Measurements from ENCODE around the gene CENPV. TPM values are rescaled to one million over a fixed set of nuclear protein-coding genes. Genes with fewer than 3 reads are reported as not detected.
A peak's percentile ranks its signal among the peaks of the same experiment; 100 is the strongest.
"Not testable (repeated sequence)": the region's sequence is repeated elsewhere in the genome, so short reads cannot be mapped to it uniquely, and the experiment has no call there.

The CENPV gene
- total and polyA plus RNA-seq, 2 of the 13 experiments (the other 11 are each of a cell fraction or from before 2014, with no cell fraction given): 193 to 292 TPM

DNA sequence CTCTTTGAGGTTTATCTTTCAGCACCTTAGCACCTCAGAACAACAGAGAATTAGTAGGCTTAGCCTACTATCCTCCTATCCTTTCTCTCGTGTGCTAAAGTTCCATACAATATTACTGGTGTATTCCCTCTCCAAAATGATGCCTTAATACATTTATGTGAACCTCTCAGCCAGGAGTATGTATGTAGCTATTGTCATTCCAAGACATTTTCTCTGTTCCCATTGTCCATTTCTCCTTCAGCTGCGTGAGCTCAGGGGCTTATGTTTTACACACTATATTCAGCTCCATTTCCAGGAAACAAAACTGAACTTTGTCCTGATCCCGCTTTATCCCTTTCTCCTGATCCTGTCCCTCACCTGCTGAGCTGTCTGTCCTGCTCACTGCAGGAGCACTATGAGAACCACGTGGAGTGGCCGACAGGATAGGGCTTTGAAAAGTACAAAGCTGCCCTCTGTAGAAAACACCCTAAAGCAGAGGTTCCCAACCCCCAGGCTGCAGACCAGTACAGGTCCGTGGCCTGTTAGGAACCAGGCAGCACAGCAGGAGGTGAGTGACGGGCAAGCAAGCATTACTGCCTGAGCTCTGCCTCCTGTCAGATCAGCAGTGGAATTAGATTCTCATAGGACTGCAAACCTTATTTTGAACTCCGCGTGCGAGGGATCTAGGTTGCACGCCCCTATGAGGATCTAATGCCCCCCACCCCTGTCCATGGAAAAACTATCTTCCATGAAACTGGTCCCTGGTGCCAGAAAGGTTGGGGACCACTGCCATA, 55.7 kb downstream of the CENPV start (continued):
- TF ChIP-seq, protein P1, sequence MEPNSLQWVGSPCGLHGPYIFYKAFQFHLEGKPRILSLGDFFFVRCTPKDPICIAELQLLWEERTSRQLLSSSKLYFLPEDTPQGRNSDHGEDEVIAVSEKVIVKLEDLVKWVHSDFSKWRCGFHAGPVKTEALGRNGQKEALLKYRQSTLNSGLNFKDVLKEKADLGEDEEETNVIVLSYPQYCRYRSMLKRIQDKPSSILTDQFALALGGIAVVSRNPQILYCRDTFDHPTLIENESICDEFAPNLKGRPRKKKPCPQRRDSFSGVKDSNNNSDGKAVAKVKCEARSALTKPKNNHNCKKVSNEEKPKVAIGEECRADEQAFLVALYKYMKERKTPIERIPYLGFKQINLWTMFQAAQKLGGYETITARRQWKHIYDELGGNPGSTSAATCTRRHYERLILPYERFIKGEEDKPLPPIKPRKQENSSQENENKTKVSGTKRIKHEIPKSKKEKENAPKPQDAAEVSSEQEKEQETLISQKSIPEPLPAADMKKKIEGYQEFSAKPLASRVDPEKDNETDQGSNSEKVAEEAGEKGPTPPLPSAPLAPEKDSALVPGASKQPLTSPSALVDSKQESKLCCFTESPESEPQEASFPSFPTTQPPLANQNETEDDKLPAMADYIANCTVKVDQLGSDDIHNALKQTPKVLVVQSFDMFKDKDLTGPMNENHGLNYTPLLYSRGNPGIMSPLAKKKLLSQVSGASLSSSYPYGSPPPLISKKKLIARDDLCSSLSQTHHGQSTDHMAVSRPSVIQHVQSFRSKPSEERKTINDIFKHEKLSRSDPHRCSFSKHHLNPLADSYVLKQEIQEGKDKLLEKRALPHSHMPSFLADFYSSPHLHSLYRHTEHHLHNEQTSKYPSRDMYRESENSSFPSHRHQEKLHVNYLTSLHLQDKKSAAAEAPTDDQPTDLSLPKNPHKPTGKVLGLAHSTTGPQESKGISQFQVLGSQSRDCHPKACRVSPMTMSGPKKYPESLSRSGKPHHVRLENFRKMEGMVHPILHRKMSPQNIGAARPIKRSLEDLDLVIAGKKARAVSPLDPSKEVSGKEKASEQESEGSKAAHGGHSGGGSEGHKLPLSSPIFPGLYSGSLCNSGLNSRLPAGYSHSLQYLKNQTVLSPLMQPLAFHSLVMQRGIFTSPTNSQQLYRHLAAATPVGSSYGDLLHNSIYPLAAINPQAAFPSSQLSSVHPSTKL (CRISPR knock-in tag; IDR thresholded peaks at IDR 0.05): no peak; the same call in 1 of the 2 replicates

DNA sequence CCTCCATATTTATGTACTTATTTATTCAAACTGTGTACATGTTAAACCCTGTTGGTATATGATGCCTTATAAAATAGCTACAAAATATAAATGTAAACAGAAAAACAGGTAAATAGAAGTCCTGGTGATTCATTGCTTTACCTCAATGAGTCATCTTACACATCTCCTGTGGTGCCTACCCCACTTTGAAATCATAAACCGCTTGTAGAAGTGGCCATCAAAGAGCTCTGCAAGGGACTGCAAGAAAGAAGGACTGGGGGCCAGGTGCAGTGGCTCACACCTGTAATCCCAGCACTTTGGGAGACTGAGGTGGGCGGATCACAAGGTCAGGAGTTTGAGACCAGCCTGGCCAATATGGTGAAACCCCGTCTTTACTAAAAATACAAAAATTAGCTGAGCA, 57.2 kb downstream of the CENPV start:
- H3K4me2 ChIP-seq (ENCODE audit: low read depth, low read length); BruUV-seq (replicated peaks); H3K27me3 ChIP-seq (ENCODE audit: control insufficient read depth in 1 of 2, insufficient read depth in 2 of 2, low read length in 2 of 2); FAIRE-seq; intact Hi-C loops (cut with micrococcal nuclease; ENCODE audit: unreplicated experiment); in situ Hi-C loops (cut with HindIII; ENCODE audit: extremely low pct_ligation_motif_present, low pct_unique_long_range_greater_than_20kb); H3K9me3 ChIP-seq (ENCODE audit: low read length); ATAC-seq; H3K9ac ChIP-seq (ENCODE audit: insufficient read depth, low read depth, low read length); H3K36me3 ChIP-seq (replicated peaks in 1 of 2; ENCODE audit: control insufficient read depth in 1 of 2, insufficient read depth in 2 of 2, low read length in 2 of 2); CTCF ChIA-PET (ENCODE audit: low intra/inter-chr PET ratio, low total read pairs); H4K20me1 ChIP-seq (ENCODE audit: insufficient read depth, low read length); H2AFZ ChIP-seq (ENCODE audit: low read length); H3K79me2 ChIP-seq (ENCODE audit: insufficient read depth, low read length); H3K4me3 ChIP-seq (replicated peaks in 1 of 3; ENCODE audit: insufficient read depth in 1 of 3, low read depth in 2 of 3, low read length in 3 of 3); TF ChIP-seq FOXP1 (IDR thresholded peaks at IDR 0.05); EP300 (CRISPR knock-in tag; IDR thresholded peaks at IDR 0.05; ENCODE audit: borderline replicate concordance): not testable (repeated sequence)
- POLR2A ChIA-PET: interaction anchor here (0.6 to 6.1 kb wide), 9 partner anchors 8 to 786 kb away, joined by 3 to 258 read pairs (median 25); partner anchors contain the start of genes CENPV, NCOR1, PIGL and UBB
- peak; percentile 18; the same call in 1 of the 2 replicates for TF ChIP-seq FOXP1 (CRISPR knock-in tag; IDR thresholded peaks at IDR 0.05)
- peak in 1 of 2 experiments; percentile 38; a peak in 1 of 4 replicates for TF ChIP-seq EP300 (IDR thresholded peaks at IDR 0.05; ENCODE audit: low read depth in 2 of 2, low read length in 2 of 2)
- TF ChIP-seq, protein P2, sequence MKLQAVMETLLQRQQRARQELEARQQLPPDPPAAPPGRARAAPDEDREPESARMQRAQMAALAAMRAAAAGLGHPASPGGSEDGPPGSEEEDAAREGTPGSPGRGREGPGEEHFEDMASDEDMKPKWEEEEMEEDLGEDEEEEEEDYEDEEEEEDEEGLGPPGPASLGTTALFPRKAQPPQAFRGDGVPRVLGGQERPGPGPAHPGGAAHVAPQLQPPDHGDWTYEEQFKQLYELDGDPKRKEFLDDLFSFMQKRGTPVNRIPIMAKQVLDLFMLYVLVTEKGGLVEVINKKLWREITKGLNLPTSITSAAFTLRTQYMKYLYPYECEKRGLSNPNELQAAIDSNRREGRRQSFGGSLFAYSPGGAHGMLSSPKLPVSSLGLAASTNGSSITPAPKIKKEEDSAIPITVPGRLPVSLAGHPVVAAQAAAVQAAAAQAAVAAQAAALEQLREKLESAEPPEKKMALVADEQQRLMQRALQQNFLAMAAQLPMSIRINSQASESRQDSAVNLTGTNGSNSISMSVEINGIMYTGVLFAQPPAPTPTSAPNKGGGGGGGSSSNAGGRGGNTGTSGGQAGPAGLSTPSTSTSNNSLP (IDR thresholded peaks at IDR 0.05; ENCODE audit: low read depth, low read length): 0 out of 2 replicates have a peak, but pooled peaks have one; percentile 25
- TF ChIP-seq FOSL2 (CRISPR knock-in tag; IDR thresholded peaks at IDR 0.05): peak; percentile 77
- TF ChIP-seq ZNF816 (CRISPR knock-in tag; IDR thresholded peaks at IDR 0.05; ENCODE audit: borderline replicate concordance): 0 out of 2 replicates have a peak, but pooled peaks have one; percentile 32
- 0 out of 2 replicates have a peak, but pooled peaks have one; percentile 0 for TF ChIP-seq CHD4 (IDR thresholded peaks at IDR 0.05; ENCODE audit: borderline replicate concordance, low read length)
- DNase-seq (ENCODE audit: low spot score): peak; percentile 44
- H3K27ac ChIP-seq (ENCODE audit: extremely low read length, insufficient read depth, low read length): peak overlapping the region; percentile 97
- H3K4me1 ChIP-seq (ENCODE audit: insufficient read depth, low read length): peaks cover 69% of the 10 kb centered on the region
- 94% methylated on average over 3 of the region's 3 CpGs for whole genome bisulfite sequencing (ENCODE audit: low lambda C conversion rate)

Measured in HepG2 (cell line).